ENCODE results near the gene CEACAM20. TPM values are rescaled to one million over a fixed set of nuclear protein-coding genes. Genes with fewer than 3 reads are reported as not detected.

Gene CEACAM20
- total and polyA plus RNA-seq, 10 of the 15 experiments (the other 5 are each of a cell fraction or from before 2014, with no cell fraction given): not detected

GRCh38 chr19:44476559-44477408 is 52.7 kb downstream of the CEACAM20 start (continued):
- TF ChIP-seq ZBTB4 (CRISPR knock-in tag; IDR thresholded peaks at IDR 0.05) (no peak), BHLHE40 (IDR thresholded peaks at IDR 0.05; ENCODE audit: borderline replicate concordance in 1 of 2, low read depth in 2 of 2, low read length in 1 of 2) (no peak), PRDM15 (CRISPR knock-in tag; IDR thresholded peaks at IDR 0.05) (no peak), CREM (IDR thresholded peaks at IDR 0.05; ENCODE audit: low read depth) (no peak), KDM1A (IDR thresholded peaks at IDR 0.05; ENCODE audit: borderline replicate concordance) (no peak), ESRRA (IDR thresholded peaks at IDR 0.05; ENCODE audit: low read length) (no peak), ZNF217 (IDR thresholded peaks at IDR 0.05) (peak; percentile 81), TARDBP (IDR thresholded peaks at IDR 0.05; ENCODE audit: borderline replicate concordance) (no peak)
- TF ChIP-seq, protein P1, sequence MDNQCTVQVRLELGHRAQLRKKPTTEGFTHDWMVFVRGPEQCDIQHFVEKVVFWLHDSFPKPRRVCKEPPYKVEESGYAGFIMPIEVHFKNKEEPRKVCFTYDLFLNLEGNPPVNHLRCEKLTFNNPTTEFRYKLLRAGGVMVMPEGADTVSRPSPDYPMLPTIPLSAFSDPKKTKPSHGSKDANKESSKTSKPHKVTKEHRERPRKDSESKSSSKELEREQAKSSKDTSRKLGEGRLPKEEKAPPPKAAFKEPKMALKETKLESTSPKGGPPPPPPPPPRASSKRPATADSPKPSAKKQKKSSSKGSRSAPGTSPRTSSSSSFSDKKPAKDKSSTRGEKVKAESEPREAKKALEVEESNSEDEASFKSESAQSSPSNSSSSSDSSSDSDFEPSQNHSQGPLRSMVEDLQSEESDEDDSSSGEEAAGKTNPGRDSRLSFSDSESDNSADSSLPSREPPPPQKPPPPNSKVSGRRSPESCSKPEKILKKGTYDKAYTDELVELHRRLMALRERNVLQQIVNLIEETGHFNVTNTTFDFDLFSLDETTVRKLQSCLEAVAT (IDR thresholded peaks at IDR 0.05): peak; percentile 14; the same call in 1 of the 2 replicates
- TF ChIP-seq, protein P2, sequence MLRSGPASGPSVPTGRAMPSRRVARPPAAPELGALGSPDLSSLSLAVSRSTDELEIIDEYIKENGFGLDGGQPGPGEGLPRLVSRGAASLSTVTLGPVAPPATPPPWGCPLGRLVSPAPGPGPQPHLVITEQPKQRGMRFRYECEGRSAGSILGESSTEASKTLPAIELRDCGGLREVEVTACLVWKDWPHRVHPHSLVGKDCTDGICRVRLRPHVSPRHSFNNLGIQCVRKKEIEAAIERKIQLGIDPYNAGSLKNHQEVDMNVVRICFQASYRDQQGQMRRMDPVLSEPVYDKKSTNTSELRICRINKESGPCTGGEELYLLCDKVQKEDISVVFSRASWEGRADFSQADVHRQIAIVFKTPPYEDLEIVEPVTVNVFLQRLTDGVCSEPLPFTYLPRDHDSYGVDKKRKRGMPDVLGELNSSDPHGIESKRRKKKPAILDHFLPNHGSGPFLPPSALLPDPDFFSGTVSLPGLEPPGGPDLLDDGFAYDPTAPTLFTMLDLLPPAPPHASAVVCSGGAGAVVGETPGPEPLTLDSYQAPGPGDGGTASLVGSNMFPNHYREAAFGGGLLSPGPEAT (IDR thresholded peaks at IDR 0.05; ENCODE audit: low read depth): 0 out of 2 replicates have a peak, but pooled peaks have one; percentile 53
- TF ChIP-seq, protein P3, sequence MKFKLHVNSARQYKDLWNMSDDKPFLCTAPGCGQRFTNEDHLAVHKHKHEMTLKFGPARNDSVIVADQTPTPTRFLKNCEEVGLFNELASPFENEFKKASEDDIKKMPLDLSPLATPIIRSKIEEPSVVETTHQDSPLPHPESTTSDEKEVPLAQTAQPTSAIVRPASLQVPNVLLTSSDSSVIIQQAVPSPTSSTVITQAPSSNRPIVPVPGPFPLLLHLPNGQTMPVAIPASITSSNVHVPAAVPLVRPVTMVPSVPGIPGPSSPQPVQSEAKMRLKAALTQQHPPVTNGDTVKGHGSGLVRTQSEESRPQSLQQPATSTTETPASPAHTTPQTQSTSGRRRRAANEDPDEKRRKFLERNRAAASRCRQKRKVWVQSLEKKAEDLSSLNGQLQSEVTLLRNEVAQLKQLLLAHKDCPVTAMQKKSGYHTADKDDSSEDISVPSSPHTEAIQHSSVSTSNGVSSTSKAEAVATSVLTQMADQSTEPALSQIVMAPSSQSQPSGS (IDR thresholded peaks at IDR 0.05; ENCODE audit: low read length): no peak

Measured in GM12878 (cell line).